GM23248 (cell line): Measurements from ENCODE around the gene LCLAT1. TPM values are rescaled to one million over a fixed set of nuclear protein-coding genes. Genes with fewer than 3 reads are reported as not detected.
A peak's percentile ranks its signal among the peaks of the same experiment; 100 is the strongest.

Source experiments
- DNase-seq: peaks from one replicate; pipeline ENCODE4 v3.0.0-alpha.2; 2015
- H2AFZ ChIP-seq: fragments of 200-600 bp; sonication (generic); 2 replicates; pipeline ENCODE4 v1.6.1; 2016; ENCODE audit warnings: antibody characterized with exemption
- H3F3A ChIP-seq: fragments of 200-600 bp; sonication (generic); 2 replicates; pipeline ENCODE4 v1.6.1; 2016; ENCODE audit warnings: mild to moderate bottlenecking, antibody characterized with exemption, mixed run types; ENCODE audit not compliant: insufficient read depth
- H3K27ac ChIP-seq: fragments of 200-600 bp; sonication (generic); 2 replicates; pipeline ENCODE4 v1.5.1; 2016; ENCODE audit warnings: mild to moderate bottlenecking
- H3K27me3 ChIP-seq: fragments of 200-600 bp; sonication (generic); replicated peaks from 2 replicates; pipeline ENCODE4 v1.6.1; 2016; ENCODE audit warnings: mild to moderate bottlenecking; ENCODE audit not compliant: insufficient read depth
- H3K36me3 ChIP-seq: fragments of 200-600 bp; sonication (generic); 2 replicates; pipeline ENCODE4 v1.6.1; 2016; ENCODE audit warnings: low read depth, mild to moderate bottlenecking
- H3K4me1 ChIP-seq: fragments of 200-600 bp; sonication (generic); 2 replicates; pipeline ENCODE4 v1.6.1; 2016; ENCODE audit warnings: mild to moderate bottlenecking; ENCODE audit not compliant: insufficient read depth
- H3K4me2 ChIP-seq: fragments of 200-600 bp; sonication (generic); one replicate; pipeline ENCODE4 v1.6.1; 2016; ENCODE audit warnings: mild to moderate bottlenecking; ENCODE audit not compliant: unreplicated experiment
- H3K4me3 ChIP-seq: fragments of 200-600 bp; sonication (generic); 2 replicates; pipeline ENCODE4 v1.5.1; 2016; ENCODE audit warnings: mild to moderate bottlenecking
- H3K79me2 ChIP-seq: fragments of 200-600 bp; sonication (generic); 2 replicates; pipeline ENCODE4 v1.6.1; 2016; ENCODE audit warnings: mild to moderate bottlenecking; ENCODE audit not compliant: insufficient read depth
- H3K9ac ChIP-seq: fragments of 200-600 bp; sonication (generic); 2 replicates; pipeline ENCODE4 v1.6.1; 2016; ENCODE audit warnings: mild to moderate bottlenecking
- H3K9me2 ChIP-seq: fragments of 200-600 bp; sonication (generic); 2 replicates; pipeline ENCODE4 v1.6.1; 2016; ENCODE audit warnings: mixed run types, mild to moderate bottlenecking, moderate library complexity; ENCODE audit not compliant: insufficient read depth
- H3K9me3 ChIP-seq: fragments of 200-600 bp; sonication (generic); one replicate; pipeline ENCODE4 v1.6.1; 2017; ENCODE audit warnings: low read depth
- H4K20me1 ChIP-seq: fragments of 200-600 bp; sonication (generic); 2 replicates; pipeline ENCODE4 v1.6.0; 2016; ENCODE audit not compliant: insufficient read depth
- EZH2 ChIP-seq: fragments of 200-600 bp; sonication (generic); IDR thresholded peaks from 2 replicates; pipeline ENCODE4 v1.6.1; 2018; ENCODE audit warnings: antibody characterized with exemption, mild to moderate bottlenecking; ENCODE audit not compliant: insufficient read depth, poor library complexity, severe bottlenecking
- EZH2phosphoT487 ChIP-seq: fragments of 200-600 bp; sonication (generic); IDR thresholded peaks from 2 replicates; pipeline ENCODE4 v1.6.1; 2018; ENCODE audit warnings: antibody characterized with exemption, moderate library complexity, mild to moderate bottlenecking, low read depth; ENCODE audit not compliant: insufficient read depth
- WGBS, 2 experiments: methylation state at CpG; one replicate each; pipeline ENCODE4 v1.1.6; 2015 to 2017; ENCODE audit warnings: low lambda C conversion rate in 2 of 2, low coverage in 1 of 2; ENCODE audit errors: missing lambda C conversion rate in 2 of 2; 5-methylcytosine and 5-hydroxymethylcytosine counted together
- in situ Hi-C: fragments of 300-500 bp; cut with MboI; formaldehyde crosslinking; loops from 2 replicates; pipeline ENCODE4 v1.15.0; 2020
- polyA plus RNA-seq: library from polyadenylated mRNA; unstranded; fragments of >200 nt; fragmentation: Nextera tagmentation; extraction: Ambion mirVana; gene quantifications from 2 replicates; pipeline ENCODE4 v1.2.1, GENCODE V29; 2016
- total RNA-seq: library from RNA; depleted of rRNA; stranded (reverse); fragments of >200 nt; shearing (Covaris generic); gene quantifications from 2 replicates; pipeline ENCODE4 v1.2.3, GENCODE V29; 2014

Gene LCLAT1
- total and polyA plus RNA-seq, 2 experiments from 2014 or later = 29.7 to 32.3 TPM

DNA sequence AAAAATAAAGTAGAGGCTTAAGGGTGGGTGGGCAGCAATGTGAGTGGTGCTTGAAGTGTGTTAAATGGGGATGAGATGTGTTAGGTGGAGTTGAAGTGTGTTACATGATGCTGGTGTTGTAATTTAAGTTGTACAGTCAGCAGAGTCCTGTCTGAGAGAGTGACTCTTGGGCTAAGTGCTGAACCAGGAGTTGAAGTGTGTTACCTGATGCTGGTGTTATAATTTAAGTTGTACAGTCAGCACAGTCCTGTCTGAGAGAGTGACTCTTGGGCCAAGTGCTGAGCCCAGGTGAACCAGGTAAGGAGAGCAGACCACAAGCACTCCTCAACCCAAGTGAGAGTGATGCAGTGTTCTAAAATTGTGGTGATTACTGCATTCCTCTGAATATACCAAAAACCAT is 40.6 kb downstream of the LCLAT1 start:
- Histone ChIP-seq H3K36me3 (no peaks in the 10 kb centered on the region), H3F3A (peaks cover 9% of the 10 kb centered on the region; the same call in 1 of the 2 replicates), H3K9me3 (no peaks in the 10 kb centered on the region), H3K27ac (0 out of 2 replicates have a peak overlapping the region, but pooled peaks have one; percentile 16), H3K4me3 (no peak overlapping the region), H4K20me1 (no peaks in the 10 kb centered on the region), H3K9ac (no peak overlapping the region), H3K9me2 (no peaks in the 10 kb centered on the region), H3K79me2 (peaks cover 50% of the 10 kb centered on the region), H3K4me1 (peaks cover 5% of the 10 kb centered on the region; the same call in 1 of the 2 replicates), H2AFZ (no peak overlapping the region), H3K4me2 (no peak overlapping the region), H3K27me3 (no peaks in the 10 kb centered on the region)
- TF ChIP-seq EZH2 (no peak), EZH2phosphoT487 (no peak)
- no peak for DNase-seq
- in situ Hi-C loops = no loop called here

DNA sequence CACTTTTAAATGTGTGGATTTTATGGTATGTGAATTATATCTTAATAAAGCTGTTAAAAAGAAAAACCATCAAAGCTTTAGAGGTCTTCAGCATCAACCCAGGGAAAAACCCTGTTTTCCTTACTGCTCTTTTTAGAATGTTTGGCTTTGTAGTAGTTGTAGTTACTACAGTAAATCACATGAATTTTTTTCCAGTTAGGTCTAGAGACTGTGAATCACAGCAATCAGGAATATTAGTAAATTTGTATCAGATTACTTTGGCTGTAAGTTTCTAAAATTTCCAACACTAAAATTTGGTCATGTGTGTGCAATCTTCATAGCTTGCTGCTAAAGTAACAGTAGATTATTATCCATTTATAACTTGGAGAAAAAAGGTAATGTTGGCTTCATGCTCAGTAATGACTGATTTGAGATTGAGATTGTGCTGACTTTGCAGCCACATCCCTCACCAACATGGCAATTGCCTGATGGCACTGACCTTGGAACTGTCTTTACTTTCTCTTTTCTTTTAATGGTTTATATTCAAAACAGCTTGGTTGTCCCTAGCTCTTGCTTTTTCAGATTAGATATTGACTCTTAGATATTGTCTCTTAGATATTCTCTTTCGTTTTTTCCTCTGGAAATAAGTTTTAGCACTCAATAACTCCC is 41.1 kb downstream of the LCLAT1 start:
- WGBS, 2 experiments = 28 to 48% methylated on average over 1 of the region's 1 CpG
- Histone ChIP-seq H3K27me3 (no peaks in the 10 kb centered on the region), H2AFZ (no peak overlapping the region), H3K9ac (no peak overlapping the region), H4K20me1 (no peaks in the 10 kb centered on the region), H3F3A (peaks cover 11% of the 10 kb centered on the region; the same call in 1 of the 2 replicates), H3K4me2 (no peak overlapping the region), H3K9me2 (no peaks in the 10 kb centered on the region), H3K9me3 (no peaks in the 10 kb centered on the region), H3K4me1 (peaks cover 10% of the 10 kb centered on the region; the same call in 1 of the 2 replicates), H3K79me2 (peaks cover 54% of the 10 kb centered on the region), H3K36me3 (no peaks in the 10 kb centered on the region), H3K4me3 (no peak overlapping the region), H3K27ac (0 out of 2 replicates have a peak overlapping the region, but pooled peaks have one; percentile 16)
- peak; percentile 41 for DNase-seq
- in situ Hi-C loops = no loop called here
- TF ChIP-seq EZH2 (no peak), EZH2phosphoT487 (no peak)

DNA sequence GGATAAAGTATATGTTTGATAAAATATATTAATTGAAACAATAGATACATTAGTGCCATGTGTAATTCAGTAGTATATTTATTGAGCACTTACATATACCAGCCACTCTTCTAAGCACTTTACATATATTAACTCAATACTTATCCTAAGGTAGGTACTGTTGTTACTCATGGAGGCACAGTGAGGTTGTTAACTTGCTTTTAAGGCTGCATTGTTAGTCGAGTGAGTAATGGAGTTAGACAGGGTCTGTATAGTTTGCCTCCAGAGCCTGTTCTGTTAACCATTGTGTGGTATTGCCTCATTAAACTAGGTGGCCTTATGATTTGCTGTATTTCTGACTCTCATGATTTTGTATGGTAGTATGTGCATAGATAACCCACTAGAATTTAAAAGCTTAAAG is 44.2 kb downstream of the LCLAT1 start:
- Histone ChIP-seq H3K4me2 (no peak overlapping the region), H3K9ac (no peak overlapping the region), H3K4me3 (no peak overlapping the region), H3K27me3 (no peaks in the 10 kb centered on the region), H3K9me3 (no peaks in the 10 kb centered on the region), H3F3A (peaks cover 11% of the 10 kb centered on the region; the same call in 1 of the 2 replicates), H3K4me1 (peaks cover 10% of the 10 kb centered on the region; the same call in 1 of the 2 replicates), H3K79me2 (peaks cover 42% of the 10 kb centered on the region), H3K27ac (no peak overlapping the region), H3K9me2 (no peaks in the 10 kb centered on the region), H4K20me1 (no peaks in the 10 kb centered on the region), H3K36me3 (no peaks in the 10 kb centered on the region), H2AFZ (no peak overlapping the region)
- 86 to 92% methylated on average over 1 of the region's 1 CpG for WGBS, 2 experiments
- no peak for TF ChIP-seq EZH2phosphoT487
- no peak for TF ChIP-seq EZH2
- DNase-seq = no peak
- in situ Hi-C loops = no loop called here

DNA sequence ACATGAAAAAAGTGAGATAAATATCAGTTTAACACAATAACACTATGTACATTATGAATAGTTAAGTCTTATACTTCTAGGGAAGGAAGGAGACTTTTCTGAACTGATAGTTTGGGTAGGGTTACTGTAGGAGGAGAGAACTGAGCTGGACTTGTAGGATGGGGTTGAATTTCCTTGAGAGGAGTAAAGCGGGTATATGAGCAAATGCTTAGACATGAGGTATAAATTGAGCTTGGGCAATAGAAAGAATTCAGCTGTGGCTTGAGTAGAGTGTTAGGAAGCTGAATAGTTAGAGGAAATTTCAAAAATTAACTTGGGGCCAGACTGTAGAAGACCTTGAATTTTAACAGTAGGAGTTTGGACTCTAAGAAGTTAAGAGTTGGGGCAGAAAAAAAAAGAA is 45.1 kb downstream of the LCLAT1 start:
- peak; percentile 37 for DNase-seq

More for the DNA sequence above, 45.1 kb downstream of the LCLAT1 start:
- H4K20me1 ChIP-seq = no peaks in the 10 kb centered on the region
- TF ChIP-seq EZH2 = no peak
- no peak for TF ChIP-seq EZH2phosphoT487
- peaks cover 40% of the 10 kb centered on the region; the same call in 1 of the 2 replicates for H3K79me2 ChIP-seq
- H3K36me3 ChIP-seq = no peaks in the 10 kb centered on the region
- H3K9me3 ChIP-seq = no peaks in the 10 kb centered on the region
- H3K27me3 ChIP-seq = no peaks in the 10 kb centered on the region
- no peak overlapping the region for H3K4me3 ChIP-seq
- H3K9me2 ChIP-seq = no peaks in the 10 kb centered on the region
- in situ Hi-C loops = no loop called here
- no peak overlapping the region for H3K27ac ChIP-seq
- H3K4me1 ChIP-seq = peaks cover 10% of the 10 kb centered on the region; the same call in 1 of the 2 replicates
- 76 to 88% methylated on average over 1 of the region's 1 CpG for WGBS, 2 experiments
- no peak overlapping the region for H3K9ac ChIP-seq
- no peak overlapping the region for H3K4me2 ChIP-seq
- peaks cover 11% of the 10 kb centered on the region; the same call in 1 of the 2 replicates for H3F3A ChIP-seq
- no peak overlapping the region for H2AFZ ChIP-seq
